Kidney (tissue), 14 donors: Measurements from ENCODE around the gene RBM8A. TPM values are rescaled to one million over a fixed set of nuclear protein-coding genes. Genes with fewer than 3 reads are reported as not detected.

Experiments used
- DNase-seq, 5 donors: peaks; one replicate each; pipeline ENCODE4 v3.0.0-alpha.2; 2013 to 2020
- FAIRE-seq: peaks from 2 replicates; lab custom pipeline; 2012; peaks lifted over from hg19 to GRCh38; lab: Jason Lieb, UNC
- H3K27ac ChIP-seq, 2 donors: one replicate each; pipeline ENCODE4 v1.7.0; 2013; ENCODE audit warnings: low read depth in 2 of 2, low read length in 2 of 2, inconsistent platforms in 1 of 2
- H3K27me3 ChIP-seq: one replicate; pipeline ENCODE4 v1.7.1; 2013; ENCODE audit warnings: low read length, inconsistent platforms; ENCODE audit not compliant: control insufficient read depth, insufficient read depth
- H3K36me3 ChIP-seq, 3 donors: one replicate each; pipeline versions ENCODE4 v1.7.0 to v1.7.1; 2013; ENCODE audit warnings: low read length in 3 of 3, control low read depth in 1 of 3, inconsistent platforms in 1 of 3; ENCODE audit not compliant: insufficient read depth in 3 of 3, control insufficient read depth in 2 of 3
- H3K4me1 ChIP-seq, 3 donors: one replicate each; pipeline versions ENCODE4 v1.7.0 to v1.7.1; 2013; ENCODE audit warnings: low read length in 3 of 3, inconsistent platforms in 1 of 3, low read depth in 1 of 3; ENCODE audit not compliant: control insufficient read depth in 2 of 3, insufficient read depth in 2 of 3
- H3K4me3 ChIP-seq, 3 donors: one replicate each; pipeline versions ENCODE4 v1.7.0 to v1.8.1; 2013; ENCODE audit warnings: low read length in 3 of 3, control low read depth in 1 of 3, inconsistent platforms in 1 of 3
- H3K9ac ChIP-seq, 3 donors: one replicate each; pipeline versions ENCODE4 v1.7.0 to v1.7.1; 2013; ENCODE audit warnings: low read length in 3 of 3, control low read depth in 1 of 3, inconsistent platforms in 1 of 3
- H3K9me3 ChIP-seq, 3 donors: one replicate each; pipeline versions ENCODE4 v1.7.0 to v1.7.1; 2013; ENCODE audit warnings: low read length in 3 of 3, control low read depth in 1 of 3, inconsistent platforms in 1 of 3; ENCODE audit not compliant: control insufficient read depth in 2 of 3, insufficient read depth in 1 of 3
- CTCF ChIP-seq: IDR thresholded peaks from 3 replicates; pipeline ENCODE4 v1.5.1; 2012; ENCODE audit warnings: mild to moderate bottlenecking, moderate library complexity, borderline replicate concordance; ENCODE audit not compliant: insufficient read depth; ENCODE audit errors: extremely low read depth
- intact Hi-C: fragments of 100-400 bp; cut with DNase I; formaldehyde crosslinking; loops from one replicate; pipeline ENCODE4 v1.11.1; 2022
- polyA plus RNA-seq: library from polyadenylated mRNA; stranded (reverse); fragments of 350-450 nt; fragmentation: Illumina TruSeq; extraction: RNeasy Lipid Tissue Mini Kit (QIAGEN cat#74804); gene quantifications from one replicate; pipeline ENCODE4 v1.2.3, GENCODE V29; 2014; ENCODE audit warnings: low read depth, low replicate concordance; ENCODE audit not compliant: insufficient read depth
- total RNA-seq: library from RNA; stranded (reverse); fragmentation: NEBNext Ultra II Directional; extraction: Animal tissue kit (Norgen Biotek cat#: 25700); gene quantifications from one replicate; pipeline ENCODE4 v1.2.1, GENCODE V29; 2021
- donor health status: control.
- donor health status: control.
- donor health status: control.
- donor health status: control.
- donor health status: control.
- donor health status: DM: yes; HTN: yes; CAD: no.
- donor health status: Normal renal cell carcinoma (clear cell type).

RBM8A gene
- total and polyA plus RNA-seq, 2 donors from 2014 or later: 105 to 131 TPM

GRCh38 chr1:145891143-145891542, 36.1 kb downstream of the RBM8A start:
- no peak for DNase-seq
- Histone ChIP-seq H3K27ac (peak overlapping the region; percentile 87 to 89), H3K36me3 (no peaks in the 10 kb centered on the region), H3K4me3 (no peak overlapping the region), H3K27me3 (no peaks in the 10 kb centered on the region), H3K4me1 (peaks cover 0 to 12% (median 6%) of the 10 kb centered on the region in 3 donors), H3K9me3 (no peaks in the 10 kb centered on the region), H3K9ac (peak overlapping the region in 1 of 3 donors; percentile 21)
- intact Hi-C loops: no loop called here
- no peak for TF ChIP-seq CTCF
- FAIRE-seq: no peak

- Histone ChIP-seq H3K9me3 (no peaks in the 10 kb centered on the region), H3K36me3 (no peaks in the 10 kb centered on the region), H3K27me3 (no peaks in the 10 kb centered on the region), H3K27ac (no peak overlapping the region), H3K4me1 (peaks cover 0 to 19% (median 6%) of the 10 kb centered on the region in 3 donors), H3K9ac (no peak overlapping the region), H3K4me3 (no peak overlapping the region)
- FAIRE-seq (no peak), DNase-seq (no peak)
- intact Hi-C loops: no loop called here
- TF ChIP-seq CTCF: no peak
Measured at GRCh38 chr1:145889722-145890121, 37.6 kb downstream of the RBM8A start.

DNA sequence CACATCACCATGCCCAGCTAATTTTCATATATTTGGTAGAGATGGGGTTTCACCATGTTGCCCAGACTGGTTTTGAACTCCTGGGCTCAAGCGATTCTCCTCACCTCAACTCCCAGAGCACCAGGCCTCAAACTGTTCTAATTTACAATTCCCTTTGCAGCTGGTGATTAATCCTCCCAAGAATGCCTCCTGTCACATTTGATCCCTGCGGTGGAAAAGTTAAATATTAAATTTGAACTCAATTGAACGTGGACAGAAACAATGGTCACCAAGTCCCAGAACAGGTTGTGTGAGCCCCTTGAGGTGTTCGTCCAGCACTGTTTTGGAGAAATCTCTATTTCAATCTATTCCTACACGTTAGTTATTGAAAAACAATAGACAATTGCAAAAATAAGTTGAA, 39.7 kb downstream of the RBM8A start:
- H3K9me3 ChIP-seq: no peaks in the 10 kb centered on the region
- intact Hi-C loops: no loop called here

More for the DNA sequence above, 39.7 kb downstream of the RBM8A start:
- no peak for FAIRE-seq
- TF ChIP-seq CTCF: no peak
- DNase-seq: peak in 2 of 5 donors; percentile 53 to 62
- H3K27me3 ChIP-seq: no peaks in the 10 kb centered on the region
- H3K27ac ChIP-seq: no peak overlapping the region
- H3K9ac ChIP-seq: no peak overlapping the region
- H3K4me3 ChIP-seq: no peak overlapping the region
- peaks cover 0 to 19% (median 4%) of the 10 kb centered on the region in 3 donors for H3K4me1 ChIP-seq
- H3K36me3 ChIP-seq: no peaks in the 10 kb centered on the region
